SK-N-SH (cell line): ENCODE data around the gene ID4.

Experiments
- CTCF ChIP-seq: fragments of 200-600 bp; sonication (generic); IDR thresholded peaks from 2 replicates; pipeline ENCODE4 v1.6.1; 2017; ENCODE audit warnings: antibody characterized with exemption, mild to moderate bottlenecking, moderate library complexity
- ELF1 ChIP-seq: IDR thresholded peaks from 2 replicates; pipeline ENCODE4 v1.4.0; 2012
- EP300 ChIP-seq, 2 experiments: IDR thresholded peaks; 2 replicates each; pipeline versions ENCODE4 v1.4.0 to v1.6.1; 2012; ENCODE audit warnings: borderline replicate concordance in 1 of 2, low read depth in 1 of 2, low read length in 1 of 2
- EZH2phosphoT487 ChIP-seq: fragments of 200-600 bp; sonication (generic); IDR thresholded peaks from 2 replicates; pipeline ENCODE4 v1.6.1; 2017; ENCODE audit warnings: low read depth, mixed run types, mild to moderate bottlenecking, antibody characterized with exemption, moderate library complexity, borderline replicate concordance
- GATA2 ChIP-seq: sonication (generic); formaldehyde crosslinking; IDR thresholded peaks from 2 replicates; pipeline ENCODE4 v1.5.0; 2020; ENCODE audit warnings: mild to moderate bottlenecking, missing genetic modification reagents
- MEF2A ChIP-seq: IDR thresholded peaks from 2 replicates; pipeline ENCODE4 v1.4.0; 2012; ENCODE audit warnings: low read depth, borderline replicate concordance
- NFIC ChIP-seq: IDR thresholded peaks from 2 replicates; pipeline ENCODE4 v1.4.0; 2012; ENCODE audit warnings: borderline replicate concordance
- POLR2AphosphoS5 ChIP-seq: IDR thresholded peaks from 2 replicates; pipeline ENCODE4 v1.6.1; 2012; ENCODE audit warnings: low read depth, low read length
- RFX5 ChIP-seq: IDR thresholded peaks from 2 replicates; pipeline ENCODE4 v1.6.1; 2012; ENCODE audit warnings: mild to moderate bottlenecking, improper control_type of control experiment, low read length
- RXRA ChIP-seq: IDR thresholded peaks from 2 replicates; pipeline ENCODE4 v1.4.0; 2012; ENCODE audit warnings: low read depth, mild to moderate bottlenecking, borderline replicate concordance
- TAF1 ChIP-seq: IDR thresholded peaks from 2 replicates; pipeline ENCODE4 v1.6.1; 2012; ENCODE audit warnings: low read depth, mild to moderate bottlenecking, low read length, moderate library complexity, borderline replicate concordance
- TCF12 ChIP-seq: IDR thresholded peaks from 2 replicates; pipeline ENCODE4 v1.4.0; 2012
- TF ChIP-seq, protein P1 (sequence below): IDR thresholded peaks from 2 replicates; pipeline ENCODE4 v1.4.0; 2012; ENCODE audit warnings: low read depth, borderline replicate concordance
- TF ChIP-seq, protein P2 (sequence below): fragments of 150-350 bp; IDR thresholded peaks from 2 replicates; pipeline ENCODE4 v1.6.1; 2017; ENCODE audit warnings: antibody characterized with exemption, low read length, low read depth, borderline replicate concordance

DNA sequence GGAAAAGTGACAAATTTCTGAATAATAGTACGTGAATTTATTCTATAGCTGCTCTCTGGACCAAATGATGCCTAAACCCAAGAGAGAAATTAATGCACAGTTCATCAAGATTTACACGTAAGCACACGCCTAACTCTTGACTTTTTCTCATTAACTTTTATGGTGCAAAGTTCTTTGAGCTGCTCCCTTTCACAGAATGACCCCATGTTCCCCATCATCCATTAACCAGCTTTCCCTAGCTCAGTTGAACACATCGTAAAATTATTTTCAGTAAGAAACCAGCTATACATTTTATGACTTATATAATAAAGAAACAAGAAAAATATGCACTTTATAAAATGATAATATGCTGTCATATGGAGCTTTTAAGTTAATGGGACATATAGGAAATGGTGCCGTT, 54.3 kb downstream of the ID4 start:
- TF ChIP-seq CTCF, result no peak
- no peak for TF ChIP-seq TCF12
- TF ChIP-seq NFIC, result no peak
- TF ChIP-seq ELF1, result no peak
- TF ChIP-seq RXRA, result no peak
- no peak for TF ChIP-seq RFX5
- TF ChIP-seq, protein P1, sequence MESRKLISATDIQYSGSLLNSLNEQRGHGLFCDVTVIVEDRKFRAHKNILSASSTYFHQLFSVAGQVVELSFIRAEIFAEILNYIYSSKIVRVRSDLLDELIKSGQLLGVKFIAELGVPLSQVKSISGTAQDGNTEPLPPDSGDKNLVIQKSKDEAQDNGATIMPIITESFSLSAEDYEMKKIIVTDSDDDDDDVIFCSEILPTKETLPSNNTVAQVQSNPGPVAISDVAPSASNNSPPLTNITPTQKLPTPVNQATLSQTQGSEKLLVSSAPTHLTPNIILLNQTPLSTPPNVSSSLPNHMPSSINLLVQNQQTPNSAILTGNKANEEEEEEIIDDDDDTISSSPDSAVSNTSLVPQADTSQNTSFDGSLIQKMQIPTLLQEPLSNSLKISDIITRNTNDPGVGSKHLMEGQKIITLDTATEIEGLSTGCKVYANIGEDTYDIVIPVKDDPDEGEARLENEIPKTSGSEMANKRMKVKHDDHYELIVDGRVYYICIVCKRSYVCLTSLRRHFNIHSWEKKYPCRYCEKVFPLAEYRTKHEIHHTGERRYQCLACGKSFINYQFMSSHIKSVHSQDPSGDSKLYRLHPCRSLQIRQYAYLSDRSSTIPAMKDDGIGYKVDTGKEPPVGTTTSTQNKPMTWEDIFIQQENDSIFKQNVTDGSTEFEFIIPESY, result no peak
- no peak for TF ChIP-seq POLR2AphosphoS5
- TF ChIP-seq EP300 (IDR thresholded peaks at IDR 0.05; ENCODE audit: borderline replicate concordance in 1 of 2, low read depth in 1 of 2, low read length in 1 of 2), result no peak
- TF ChIP-seq EZH2phosphoT487, result no peak
- TF ChIP-seq, protein P2, sequence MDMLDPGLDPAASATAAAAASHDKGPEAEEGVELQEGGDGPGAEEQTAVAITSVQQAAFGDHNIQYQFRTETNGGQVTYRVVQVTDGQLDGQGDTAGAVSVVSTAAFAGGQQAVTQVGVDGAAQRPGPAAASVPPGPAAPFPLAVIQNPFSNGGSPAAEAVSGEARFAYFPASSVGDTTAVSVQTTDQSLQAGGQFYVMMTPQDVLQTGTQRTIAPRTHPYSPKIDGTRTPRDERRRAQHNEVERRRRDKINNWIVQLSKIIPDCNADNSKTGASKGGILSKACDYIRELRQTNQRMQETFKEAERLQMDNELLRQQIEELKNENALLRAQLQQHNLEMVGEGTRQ, result no peak
- no peak for TF ChIP-seq MEF2A
- no peak for TF ChIP-seq TAF1
- no peak for TF ChIP-seq GATA2 (CRISPR knock-in tag)
